ENCODE data around the gene SLC43A3.

GRCh38 chr11:57424792-57425564 is 1.9 kb downstream of the SLC43A3 start:
- TF ChIP-seq POLR2A (IDR thresholded peaks at IDR 0.05): no peak
- TF ChIP-seq CTCF (IDR thresholded peaks at IDR 0.05): no peak
- no peak for TF ChIP-seq EP300 (IDR thresholded peaks at IDR 0.05)
- TF ChIP-seq POLR2AphosphoS5 (IDR thresholded peaks at IDR 0.05): peak; percentile 67

Measured in gastroesophageal sphincter (tissue), 3 donors.